H1 (cell line): ENCODE measurements around the gene APP. TPM values are rescaled to one million over a fixed set of nuclear protein-coding genes. Genes with fewer than 3 reads are reported as not detected.

Source experiments
- KDM1A ChIP-seq: fragments of 200-600, 300-600 bp; sonication (generic); IDR thresholded peaks from 2 replicates; pipeline ENCODE4 v1.7.1; 2016; ENCODE audit warnings: mild to moderate bottlenecking, low read length, borderline replicate concordance
- polyA plus RNA-seq, 7 experiments: library from polyadenylated mRNA; depleted of rRNA in 3 of 7; stranded (reverse) in 5 of 7; unstranded in 2 of 7; fragments of >200 nt in 5 of 7; fragments of 200-250 nt in 2 of 7; gene quantifications; 1 replicate in 5 of 7; 2 replicates in 1 of 7; 4 replicates in 1 of 7; pipeline versions ENCODE4 v1.2.1 to v1.2.3, GENCODE V29; 2011 to 2013; ENCODE audit warnings: missing spikeins in 2 of 7, mixed read lengths in 2 of 7
- total RNA-seq: library from RNA; stranded (reverse); fragmentation: NEBNext Ultra II Directional; extraction: Animal tissue kit (Norgen Biotek cat#: 25700); gene quantifications from 2 replicates; pipeline ENCODE4 v1.2.1, GENCODE V29; 2021
- TF ChIP-seq, protein P1 (sequence below): IDR thresholded peaks from 2 replicates; pipeline ENCODE4 v1.6.1; 2012; ENCODE audit warnings: low read length, inconsistent platforms

The APP gene
- total and polyA plus RNA-seq, 2 of the 8 experiments (the other 6 are each of a cell fraction or from before 2014, with no cell fraction given): 375 to 551 TPM

DNA sequence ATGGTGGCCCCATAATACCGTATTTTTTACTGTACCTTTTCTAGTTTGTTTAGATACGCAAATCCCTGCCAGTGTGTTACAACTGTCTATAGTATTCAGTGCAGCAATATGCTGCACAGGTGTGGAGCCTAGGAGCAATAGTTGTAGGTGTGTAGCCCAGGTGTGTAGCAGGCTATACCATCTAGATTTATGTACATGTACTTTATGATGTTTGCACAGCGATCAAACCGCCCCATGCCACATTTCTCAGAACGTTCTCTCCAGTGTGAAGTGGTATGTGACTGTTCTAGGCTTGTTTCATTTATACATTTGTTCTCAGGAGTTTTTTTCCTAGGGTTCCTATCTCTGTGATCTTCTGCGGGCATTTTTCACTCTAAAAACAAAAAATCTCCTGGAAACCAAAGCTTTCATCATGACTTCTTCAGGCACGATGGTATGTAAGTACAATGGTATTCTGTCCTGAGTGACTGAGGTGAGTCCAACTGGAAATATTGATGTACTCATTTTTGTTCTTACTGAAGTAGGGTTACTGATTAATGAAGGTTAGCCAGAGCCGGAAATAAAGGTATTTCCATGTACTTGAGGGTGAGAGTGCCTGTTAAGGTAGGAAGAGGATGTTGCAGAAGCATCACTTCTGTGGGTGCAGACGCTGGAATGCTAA, 282.8 kb downstream of the APP start (continued):
- TF ChIP-seq, protein P1, sequence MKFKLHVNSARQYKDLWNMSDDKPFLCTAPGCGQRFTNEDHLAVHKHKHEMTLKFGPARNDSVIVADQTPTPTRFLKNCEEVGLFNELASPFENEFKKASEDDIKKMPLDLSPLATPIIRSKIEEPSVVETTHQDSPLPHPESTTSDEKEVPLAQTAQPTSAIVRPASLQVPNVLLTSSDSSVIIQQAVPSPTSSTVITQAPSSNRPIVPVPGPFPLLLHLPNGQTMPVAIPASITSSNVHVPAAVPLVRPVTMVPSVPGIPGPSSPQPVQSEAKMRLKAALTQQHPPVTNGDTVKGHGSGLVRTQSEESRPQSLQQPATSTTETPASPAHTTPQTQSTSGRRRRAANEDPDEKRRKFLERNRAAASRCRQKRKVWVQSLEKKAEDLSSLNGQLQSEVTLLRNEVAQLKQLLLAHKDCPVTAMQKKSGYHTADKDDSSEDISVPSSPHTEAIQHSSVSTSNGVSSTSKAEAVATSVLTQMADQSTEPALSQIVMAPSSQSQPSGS: no peak
- TF ChIP-seq KDM1A: no peak
